Endothelial cell of umbilical vein (primary cell): ENCODE measurements around the gene DHDH. TPM values are rescaled to one million over a fixed set of nuclear protein-coding genes. Genes with fewer than 3 reads are reported as not detected.

Experiments used
- BruUV-seq: library from RNA; stranded (reverse); fragments of 400-500 nt; replicated peaks from 2 replicates; lab custom pipeline; 2021; lab: Mats Ljungman, UMichigan
- CTCF ChIA-PET: fragments of 300-600, 350-600 bp; sonication (Branson Sonifier 250); formaldehyde crosslinking; loops from one replicate; lab custom pipeline; 2021; ENCODE audit warnings: antibody characterized with exemption, inconsistent platforms; lab: Charles Lee
- POLR2A ChIA-PET: fragments of 300-600, 350-600 bp; sonication (Branson Sonifier 250); formaldehyde crosslinking; loops from one replicate; lab custom pipeline; 2021; ENCODE audit warnings: antibody characterized with exemption, inconsistent platforms; lab: Charles Lee
- DNase-seq: peaks from one replicate; pipeline ENCODE4 v3.0.0-alpha.2; 2011; ENCODE audit warnings: low read depth, low spot score
- FAIRE-seq: peaks from 2 replicates; lab custom pipeline; 2011; peaks lifted over from hg19 to GRCh38; lab: Jason Lieb, UNC
- H2AFZ ChIP-seq: 2 replicates; pipeline ENCODE4 v1.6.0; 2012; ENCODE audit warnings: low read depth, low read length, control low read depth, inconsistent platforms
- H3K27ac ChIP-seq: 2 replicates; pipeline ENCODE4 v1.5.1; 2011; ENCODE audit warnings: low read depth, mild to moderate bottlenecking, control low read depth, low read length, moderate library complexity; ENCODE audit not compliant: insufficient read depth
- H3K27me3 ChIP-seq, 2 experiments: 2 replicates each; pipeline versions ENCODE4 v1.6.0 to v1.6.1; 2011; ENCODE audit warnings: low read length in 2 of 2, mixed read lengths in 1 of 2; ENCODE audit not compliant: control insufficient read depth in 2 of 2, insufficient read depth in 2 of 2
- H3K36me3 ChIP-seq, 2 experiments: 2 replicates in 1 of 2; 3 replicates in 1 of 2; pipeline ENCODE4 v1.5.1; 2011; ENCODE audit warnings: low read length in 2 of 2, mild to moderate bottlenecking in 1 of 2, moderate library complexity in 1 of 2; ENCODE audit not compliant: control insufficient read depth in 2 of 2, insufficient read depth in 2 of 2; ENCODE audit errors: extremely low read depth in 1 of 2
- H3K4me1 ChIP-seq: 3 replicates; pipeline ENCODE4 v1.5.1; 2011; ENCODE audit warnings: mild to moderate bottlenecking, low read length; ENCODE audit not compliant: control insufficient read depth, insufficient read depth; ENCODE audit errors: extremely low read depth
- H3K4me2 ChIP-seq: 2 replicates; pipeline ENCODE4 v1.6.1; 2011; ENCODE audit warnings: low read length, control low read depth, mixed read lengths; ENCODE audit not compliant: insufficient read depth
- H3K4me3 ChIP-seq, 3 experiments: fragments of 200-600 bp in 1 of 3; sonication (generic), shearing (Covaris generic) in 1 of 3; replicated peaks in 1 of 3; 2 replicates each; pipeline ENCODE4 v1.5.1; 2011 to 2016; ENCODE audit warnings: control low read depth in 3 of 3, low read length in 3 of 3, mild to moderate bottlenecking in 2 of 3, inconsistent platforms in 1 of 3, low read depth in 1 of 3, moderate library complexity in 1 of 3; ENCODE audit not compliant: insufficient read depth in 1 of 3
- H3K79me2 ChIP-seq: 2 replicates; pipeline ENCODE4 v1.6.0; 2012; ENCODE audit warnings: low read length, inconsistent platforms; ENCODE audit not compliant: control insufficient read depth, insufficient read depth
- H3K9ac ChIP-seq: replicated peaks from 2 replicates; pipeline ENCODE3; 2011; ENCODE audit warnings: low read length, control low read depth; ENCODE audit not compliant: insufficient read depth; ENCODE audit errors: extremely low read depth
- H3K9me1 ChIP-seq: replicated peaks from 3 replicates; pipeline ENCODE4 v1.6.0; 2011; ENCODE audit warnings: mild to moderate bottlenecking, low read length; ENCODE audit not compliant: control insufficient read depth, insufficient read depth; ENCODE audit errors: extremely low read depth
- H3K9me3 ChIP-seq: replicated peaks from 2 replicates; pipeline ENCODE4 v1.5.1; 2012; ENCODE audit warnings: low read length, inconsistent platforms; ENCODE audit not compliant: control insufficient read depth, insufficient read depth
- H4K20me1 ChIP-seq: replicated peaks from 2 replicates; pipeline ENCODE3; 2011; ENCODE audit warnings: mild to moderate bottlenecking, low read length; ENCODE audit not compliant: control insufficient read depth, insufficient read depth; ENCODE audit errors: extremely low read depth
- EZH2 ChIP-seq: IDR thresholded peaks from 2 replicates; pipeline ENCODE4 v1.6.1; 2012; ENCODE audit warnings: borderline replicate concordance, low read depth, mild to moderate bottlenecking, moderate library complexity, low read length, inconsistent platforms; ENCODE audit not compliant: severe bottlenecking
- FOS ChIP-seq: IDR thresholded peaks from 2 replicates; pipeline ENCODE4 v1.6.1; 2011; ENCODE audit warnings: mild to moderate bottlenecking, low read length, moderate library complexity, borderline replicate concordance; ENCODE audit not compliant: insufficient read depth
- GATA2 ChIP-seq: IDR thresholded peaks from 2 replicates; pipeline ENCODE4 v1.7.0; 2011; ENCODE audit warnings: low read depth, mild to moderate bottlenecking, moderate library complexity, mixed read lengths, low read length; ENCODE audit not compliant: insufficient read length, insufficient read depth
- JUN ChIP-seq: IDR thresholded peaks from 2 replicates; pipeline ENCODE4 v1.6.1; 2011; ENCODE audit warnings: borderline replicate concordance, low read depth; ENCODE audit not compliant: insufficient read length, insufficient read depth
- MYC ChIP-seq: IDR thresholded peaks from one replicate; pipeline ENCODE4 v1.6.1; 2011; ENCODE audit warnings: mild to moderate bottlenecking, low read depth, low read length
- POLR2A ChIP-seq: IDR thresholded peaks from 2 replicates; pipeline ENCODE4 v1.6.1; 2012; ENCODE audit warnings: low read depth, mild to moderate bottlenecking, control low read depth, low read length
- POLR2AphosphoS5 ChIP-seq: IDR thresholded peaks from 2 replicates; pipeline ENCODE4 v1.6.1; 2012; ENCODE audit warnings: low read depth, mild to moderate bottlenecking, control low read depth, low read length, moderate library complexity; ENCODE audit not compliant: insufficient read depth
- dilution Hi-C: fragments of 300-500 bp; cut with MboI; formaldehyde crosslinking; loops from one replicate; pipeline ENCODE4 v1.15.0; 2019; ENCODE audit warnings: low sequenced_read_pairs; ENCODE audit not compliant: extremely low pct_ligation_motif_present
- intact Hi-C: fragments of 100-400 bp; cut with micrococcal nuclease; formaldehyde crosslinking; loops from one replicate; pipeline ENCODE4 v1.10.0; 2022
- polyA plus RNA-seq, 4 experiments: library from polyadenylated mRNA; depleted of rRNA in 3 of 4; stranded (reverse) in 3 of 4; unstranded in 1 of 4; fragments of >200 nt; gene quantifications; 2 replicates each; pipeline versions ENCODE4 v1.2.1 to v1.2.3, GENCODE V29; 2011 to 2012; ENCODE audit warnings: missing spikeins in 1 of 4
- total RNA-seq: library from RNA; stranded (reverse); gene quantifications from 2 replicates; pipeline ENCODE4 v1.2.3, GENCODE V29; 2021
- TF ChIP-seq, protein P1 (sequence below): IDR thresholded peaks from 2 replicates; pipeline ENCODE4 v1.6.1; 2011; ENCODE audit not compliant: insufficient read depth, insufficient read length
- TF ChIP-seq, protein P2 (sequence below), 2 donors: IDR thresholded peaks; 1 replicate in 1 of 2; 2 replicates in 1 of 2; pipeline ENCODE4 v1.5.1; 2011; ENCODE audit warnings: low read length in 2 of 2, mild to moderate bottlenecking in 2 of 2, moderate library complexity in 2 of 2, control low read depth in 1 of 2, inconsistent platforms in 1 of 2, low read depth in 1 of 2; ENCODE audit not compliant: insufficient read depth in 1 of 2; ENCODE audit errors: extremely low read depth in 1 of 2

The DHDH gene
- total and polyA plus RNA-seq, 2 donors (not counting 3 experiments of a cell fraction or from before 2014, with no cell fraction given) = not detected

DNA sequence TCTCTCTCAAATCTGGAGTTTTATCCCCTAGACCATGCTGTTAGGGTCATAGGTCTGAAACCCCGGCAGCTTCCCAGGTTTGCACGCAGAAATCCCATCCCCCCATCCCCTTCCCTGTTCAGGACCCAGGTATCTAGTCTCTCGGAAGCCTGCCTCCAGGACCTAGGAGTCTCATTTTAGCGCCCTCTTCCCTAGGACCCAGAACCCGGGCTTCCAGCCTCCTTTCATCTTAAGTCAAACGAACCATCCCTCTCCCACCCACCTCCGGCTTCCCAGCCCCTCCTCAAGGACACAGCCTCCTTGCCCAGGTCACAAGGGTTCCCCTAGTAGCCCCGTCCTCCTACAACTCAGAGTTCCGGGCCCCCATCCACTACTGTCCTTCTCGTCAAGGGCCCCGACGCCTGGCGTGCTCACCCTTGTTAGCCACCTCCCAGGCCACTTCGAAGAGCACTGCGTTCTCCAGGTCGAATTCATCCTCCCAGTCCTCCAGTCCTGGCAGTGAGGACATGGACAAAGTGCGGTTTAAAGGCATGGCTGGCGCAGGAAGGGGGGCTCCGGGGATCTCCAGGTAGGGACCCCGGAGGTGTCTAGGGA, 59.2 kb downstream of the DHDH start:
- POLR2A ChIA-PET = interaction anchor here (1.0 to 1.5 kb wide), 5 partner anchors 9 to 373 kb away, joined by 3 to 6 read pairs (median 3); partner anchors contain the start of genes PPP1R15A, RPL18 and SPHK2
- FAIRE-seq = peak; percentile 76
- intact Hi-C loops (loop anchor here (1.0 to 10.0 kb wide), 6 partner anchors 14 to 358 kb away; partner anchors contain the start of genes DBP, HRC, SNRNP70 and TRPM4), dilution Hi-C loops (no loop called here)
- no TSS peak for BruUV-seq
- DNase-seq = no peak
- peak overlapping the region; percentile 80 for H3K4me2 ChIP-seq
- no peaks in the 10 kb centered on the region for H3K9me3 ChIP-seq
- no peaks in the 10 kb centered on the region for H3K9me1 ChIP-seq
- H3K79me2 ChIP-seq = peaks cover 54% of the 10 kb centered on the region
- peak overlapping the region; percentile 83 to 92 (median 86) for H3K4me3 ChIP-seq
- peak overlapping the region; percentile 49 for H2AFZ ChIP-seq
- H3K4me1 ChIP-seq = peaks cover 14% of the 10 kb centered on the region
- TF ChIP-seq, protein P1, sequence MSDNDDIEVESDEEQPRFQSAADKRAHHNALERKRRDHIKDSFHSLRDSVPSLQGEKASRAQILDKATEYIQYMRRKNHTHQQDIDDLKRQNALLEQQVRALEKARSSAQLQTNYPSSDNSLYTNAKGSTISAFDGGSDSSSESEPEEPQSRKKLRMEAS = no peak
- TF ChIP-seq JUN = no peak
- TF ChIP-seq FOS = no peak
- no peak for TF ChIP-seq POLR2AphosphoS5
- TF ChIP-seq EZH2 = no peak
- TF ChIP-seq, protein P2, sequence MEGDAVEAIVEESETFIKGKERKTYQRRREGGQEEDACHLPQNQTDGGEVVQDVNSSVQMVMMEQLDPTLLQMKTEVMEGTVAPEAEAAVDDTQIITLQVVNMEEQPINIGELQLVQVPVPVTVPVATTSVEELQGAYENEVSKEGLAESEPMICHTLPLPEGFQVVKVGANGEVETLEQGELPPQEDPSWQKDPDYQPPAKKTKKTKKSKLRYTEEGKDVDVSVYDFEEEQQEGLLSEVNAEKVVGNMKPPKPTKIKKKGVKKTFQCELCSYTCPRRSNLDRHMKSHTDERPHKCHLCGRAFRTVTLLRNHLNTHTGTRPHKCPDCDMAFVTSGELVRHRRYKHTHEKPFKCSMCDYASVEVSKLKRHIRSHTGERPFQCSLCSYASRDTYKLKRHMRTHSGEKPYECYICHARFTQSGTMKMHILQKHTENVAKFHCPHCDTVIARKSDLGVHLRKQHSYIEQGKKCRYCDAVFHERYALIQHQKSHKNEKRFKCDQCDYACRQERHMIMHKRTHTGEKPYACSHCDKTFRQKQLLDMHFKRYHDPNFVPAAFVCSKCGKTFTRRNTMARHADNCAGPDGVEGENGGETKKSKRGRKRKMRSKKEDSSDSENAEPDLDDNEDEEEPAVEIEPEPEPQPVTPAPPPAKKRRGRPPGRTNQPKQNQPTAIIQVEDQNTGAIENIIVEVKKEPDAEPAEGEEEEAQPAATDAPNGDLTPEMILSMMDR (IDR thresholded peaks at IDR 0.05; ENCODE audit: extremely low read depth in 1 of 2, insufficient read depth in 1 of 2, low read depth in 1 of 2, low read length in 2 of 2) = no peak
- TF ChIP-seq MYC = no peak
- no peak for TF ChIP-seq GATA2
- no peak for TF ChIP-seq POLR2A
- H3K27ac ChIP-seq = peak overlapping the region; percentile 48
- H3K27me3 ChIP-seq = no peaks in the 10 kb centered on the region
- H3K36me3 ChIP-seq = peaks cover 0 to 5% of the 10 kb centered on the region in 2 experiments
- peak overlapping the region; percentile 89 for H3K9ac ChIP-seq
- H4K20me1 ChIP-seq = no peaks in the 10 kb centered on the region
- CTCF ChIA-PET = interaction anchor here (0.9 to 3.3 kb wide), 23 partner anchors 13 to 234 kb away, joined by 3 to 41 read pairs (median 5); partner anchors contain the start of genes LIN7B, NUCB1 and PPP1R15A
